SK-N-SH treated with all-trans-retinoic acid at 6 μM for 48 hours (cell line): ENCODE results near the gene CFDP1.

Experiments used
- ATAC-seq: fragments of 200-7000 bp; cut with Tn5 transposase; 3 replicates; pipeline ENCODE4 v1.9.1; 2020; ENCODE audit warnings: mild to moderate bottlenecking, moderate library complexity
- ARNTL ChIP-seq: fragments of 450-650 bp; formaldehyde crosslinking; IDR thresholded peaks from 2 replicates; pipeline ENCODE4 v1.5.0; 2020; ENCODE audit warnings: low read depth, mild to moderate bottlenecking, moderate library complexity, borderline replicate concordance
- BACH2 ChIP-seq: fragments of 250-450 bp; sonication (Bioruptor Pico); IDR thresholded peaks from 2 replicates; pipeline ENCODE4 v1.9.0; 2021; ENCODE audit warnings: mild to moderate bottlenecking, borderline replicate concordance
- ESRRG ChIP-seq: fragments of 250-450 bp; sonication (Bioruptor Pico); IDR thresholded peaks from 2 replicates; pipeline ENCODE4 v1.6.1; 2021; ENCODE audit warnings: mild to moderate bottlenecking
- GLIS3 ChIP-seq: fragments of 250-450 bp; sonication (Bioruptor Pico); IDR thresholded peaks from 2 replicates; pipeline ENCODE4 v1.5.0; 2020; ENCODE audit warnings: mild to moderate bottlenecking, moderate library complexity
- ISL1 ChIP-seq: fragments of 250-450 bp; sonication (Bioruptor Pico); IDR thresholded peaks from 2 replicates; pipeline ENCODE4 v2.1.2; 2022; ENCODE audit warnings: mild to moderate bottlenecking, moderate library complexity
- PATZ1 ChIP-seq: fragments of 250-450 bp; sonication (Bioruptor Pico); IDR thresholded peaks from 2 replicates; pipeline ENCODE4 v1.8.0; 2020; ENCODE audit warnings: mild to moderate bottlenecking, moderate library complexity, borderline replicate concordance
- POU6F1 ChIP-seq: fragments of 250-450 bp; sonication (Bioruptor Pico); IDR thresholded peaks from 2 replicates; pipeline ENCODE4 v1.8.0; 2021; ENCODE audit warnings: low read depth, mild to moderate bottlenecking, moderate library complexity, borderline replicate concordance
- RARB ChIP-seq: fragments of 250-450 bp; sonication (Bioruptor Pico); IDR thresholded peaks from 2 replicates; pipeline ENCODE4 v1.8.0; 2021; ENCODE audit warnings: mild to moderate bottlenecking, moderate library complexity
- SNAI2 ChIP-seq: fragments of 250-450 bp; sonication (Bioruptor Pico); IDR thresholded peaks from 2 replicates; pipeline ENCODE4 v1.5.0; 2020; ENCODE audit warnings: mild to moderate bottlenecking, moderate library complexity
- TCF4 ChIP-seq: fragments of 250-450 bp; sonication (Bioruptor Pico); IDR thresholded peaks from 2 replicates; pipeline ENCODE4 v1.8.0; 2021; ENCODE audit warnings: mild to moderate bottlenecking, moderate library complexity, borderline replicate concordance
- ZC3H10 ChIP-seq: fragments of 250-450 bp; sonication (Bioruptor Pico); IDR thresholded peaks from 2 replicates; pipeline ENCODE4 v1.5.1; 2021; ENCODE audit warnings: mild to moderate bottlenecking, moderate library complexity
- ZFP3 ChIP-seq: fragments of 250-450 bp; sonication (Bioruptor Pico); IDR thresholded peaks from 2 replicates; pipeline ENCODE4 v1.5.0; 2020; ENCODE audit warnings: mild to moderate bottlenecking, moderate library complexity
- ZNF565 ChIP-seq: fragments of 450-650 bp; formaldehyde crosslinking; conservative IDR thresholded peaks from 2 replicates; pipeline ENCODE4 v1.5.0; 2020; ENCODE audit warnings: low read depth, mild to moderate bottlenecking, moderate library complexity
- ZNF70 ChIP-seq: fragments of 450-650 bp; formaldehyde crosslinking; IDR thresholded peaks from 2 replicates; pipeline ENCODE4 v1.5.0; 2020; ENCODE audit warnings: mild to moderate bottlenecking, moderate library complexity
- ZNF8 ChIP-seq: fragments of 450-650 bp; formaldehyde crosslinking; IDR thresholded peaks from 2 replicates; pipeline ENCODE4 v1.5.0; 2020; ENCODE audit warnings: mild to moderate bottlenecking, moderate library complexity
- TF ChIP-seq, protein P1 (sequence below): fragments of 250-450 bp; sonication (Bioruptor Pico); IDR thresholded peaks from 2 replicates; pipeline ENCODE4 v1.5.1; 2021; ENCODE audit warnings: mild to moderate bottlenecking, moderate library complexity
- TF ChIP-seq, protein P2 (sequence below): fragments of 250-450 bp; sonication (Bioruptor Pico); IDR thresholded peaks from 2 replicates; pipeline ENCODE4 v1.5.1; 2020; ENCODE audit warnings: low read depth, mild to moderate bottlenecking, moderate library complexity
- TF ChIP-seq, protein P3 (sequence below): fragments of 250-450 bp; sonication (Bioruptor Pico); IDR thresholded peaks from 2 replicates; pipeline ENCODE4 v1.5.0; 2020; ENCODE audit warnings: mild to moderate bottlenecking, moderate library complexity

The CFDP1 gene

DNA sequence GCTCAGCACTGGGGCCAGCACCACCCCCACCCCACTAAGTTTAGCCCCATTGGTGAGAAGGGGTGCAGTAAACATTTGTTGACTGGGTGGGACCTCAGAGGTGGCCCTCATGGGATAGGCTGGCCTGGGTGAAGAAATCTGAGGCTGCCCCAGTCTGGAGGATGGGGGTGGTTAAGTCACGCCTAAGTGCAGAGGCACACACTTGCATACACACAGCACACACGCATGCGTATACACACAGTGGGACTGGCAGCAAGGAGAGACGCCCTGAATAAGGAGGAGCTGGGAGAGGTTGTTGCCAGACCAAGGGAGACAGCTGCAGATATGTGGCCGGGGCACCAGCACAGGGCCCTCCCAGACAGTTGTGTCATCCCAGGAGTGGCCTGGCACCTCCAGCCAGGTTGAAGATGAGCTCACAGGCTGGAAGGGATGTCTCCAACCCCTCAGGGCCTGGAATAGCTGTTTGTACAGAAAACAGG is 178.9 kb downstream of the CFDP1 start (continued):
- TF ChIP-seq POU6F1 (no peak), RARB (CRISPR knock-in tag) (no peak), ZC3H10 (CRISPR knock-in tag) (no peak), ZNF565 (CRISPR knock-in tag) (no peak)
- TF ChIP-seq, all 23 proteins: peak for 0

GRCh38 chr16:75252946-75253911 is 180.1 kb downstream of the CFDP1 start:
- peak; percentile 39 for ATAC-seq
- TF ChIP-seq PATZ1: no peak
- no peak for TF ChIP-seq ZNF70 (CRISPR knock-in tag)
- TF ChIP-seq, protein P1, sequence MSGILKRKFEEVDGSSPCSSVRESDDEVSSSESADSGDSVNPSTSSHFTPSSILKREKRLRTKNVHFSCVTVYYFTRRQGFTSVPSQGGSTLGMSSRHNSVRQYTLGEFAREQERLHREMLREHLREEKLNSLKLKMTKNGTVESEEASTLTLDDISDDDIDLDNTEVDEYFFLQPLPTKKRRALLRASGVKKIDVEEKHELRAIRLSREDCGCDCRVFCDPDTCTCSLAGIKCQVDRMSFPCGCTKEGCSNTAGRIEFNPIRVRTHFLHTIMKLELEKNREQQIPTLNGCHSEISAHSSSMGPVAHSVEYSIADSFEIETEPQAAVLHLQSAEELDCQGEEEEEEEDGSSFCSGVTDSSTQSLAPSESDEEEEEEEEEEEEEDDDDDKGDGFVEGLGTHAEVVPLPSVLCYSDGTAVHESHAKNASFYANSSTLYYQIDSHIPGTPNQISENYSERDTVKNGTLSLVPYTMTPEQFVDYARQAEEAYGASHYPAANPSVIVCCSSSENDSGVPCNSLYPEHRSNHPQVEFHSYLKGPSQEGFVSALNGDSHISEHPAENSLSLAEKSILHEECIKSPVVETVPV: no peak
- no peak for TF ChIP-seq ZC3H10 (CRISPR knock-in tag)
- TF ChIP-seq, protein P2, sequence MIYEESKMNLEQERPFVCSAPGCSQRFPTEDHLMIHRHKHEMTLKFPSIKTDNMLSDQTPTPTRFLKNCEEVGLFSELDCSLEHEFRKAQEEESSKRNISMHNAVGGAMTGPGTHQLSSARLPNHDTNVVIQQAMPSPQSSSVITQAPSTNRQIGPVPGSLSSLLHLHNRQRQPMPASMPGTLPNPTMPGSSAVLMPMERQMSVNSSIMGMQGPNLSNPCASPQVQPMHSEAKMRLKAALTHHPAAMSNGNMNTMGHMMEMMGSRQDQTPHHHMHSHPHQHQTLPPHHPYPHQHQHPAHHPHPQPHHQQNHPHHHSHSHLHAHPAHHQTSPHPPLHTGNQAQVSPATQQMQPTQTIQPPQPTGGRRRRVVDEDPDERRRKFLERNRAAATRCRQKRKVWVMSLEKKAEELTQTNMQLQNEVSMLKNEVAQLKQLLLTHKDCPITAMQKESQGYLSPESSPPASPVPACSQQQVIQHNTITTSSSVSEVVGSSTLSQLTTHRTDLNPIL (CRISPR knock-in tag): no peak
- TF ChIP-seq SNAI2 (CRISPR knock-in tag): no peak
- no peak for TF ChIP-seq RARB (CRISPR knock-in tag)
- no peak for TF ChIP-seq BACH2
- no peak for TF ChIP-seq ARNTL
- no peak for TF ChIP-seq ESRRG
- TF ChIP-seq, protein P3, sequence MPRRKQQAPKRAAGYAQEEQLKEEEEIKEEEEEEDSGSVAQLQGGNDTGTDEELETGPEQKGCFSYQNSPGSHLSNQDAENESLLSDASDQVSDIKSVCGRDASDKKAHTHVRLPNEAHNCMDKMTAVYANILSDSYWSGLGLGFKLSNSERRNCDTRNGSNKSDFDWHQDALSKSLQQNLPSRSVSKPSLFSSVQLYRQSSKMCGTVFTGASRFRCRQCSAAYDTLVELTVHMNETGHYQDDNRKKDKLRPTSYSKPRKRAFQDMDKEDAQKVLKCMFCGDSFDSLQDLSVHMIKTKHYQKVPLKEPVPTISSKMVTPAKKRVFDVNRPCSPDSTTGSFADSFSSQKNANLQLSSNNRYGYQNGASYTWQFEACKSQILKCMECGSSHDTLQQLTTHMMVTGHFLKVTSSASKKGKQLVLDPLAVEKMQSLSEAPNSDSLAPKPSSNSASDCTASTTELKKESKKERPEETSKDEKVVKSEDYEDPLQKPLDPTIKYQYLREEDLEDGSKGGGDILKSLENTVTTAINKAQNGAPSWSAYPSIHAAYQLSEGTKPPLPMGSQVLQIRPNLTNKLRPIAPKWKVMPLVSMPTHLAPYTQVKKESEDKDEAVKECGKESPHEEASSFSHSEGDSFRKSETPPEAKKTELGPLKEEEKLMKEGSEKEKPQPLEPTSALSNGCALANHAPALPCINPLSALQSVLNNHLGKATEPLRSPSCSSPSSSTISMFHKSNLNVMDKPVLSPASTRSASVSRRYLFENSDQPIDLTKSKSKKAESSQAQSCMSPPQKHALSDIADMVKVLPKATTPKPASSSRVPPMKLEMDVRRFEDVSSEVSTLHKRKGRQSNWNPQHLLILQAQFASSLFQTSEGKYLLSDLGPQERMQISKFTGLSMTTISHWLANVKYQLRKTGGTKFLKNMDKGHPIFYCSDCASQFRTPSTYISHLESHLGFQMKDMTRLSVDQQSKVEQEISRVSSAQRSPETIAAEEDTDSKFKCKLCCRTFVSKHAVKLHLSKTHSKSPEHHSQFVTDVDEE (CRISPR knock-in tag): no peak
- no peak for TF ChIP-seq TCF4 (CRISPR knock-in tag)

DNA sequence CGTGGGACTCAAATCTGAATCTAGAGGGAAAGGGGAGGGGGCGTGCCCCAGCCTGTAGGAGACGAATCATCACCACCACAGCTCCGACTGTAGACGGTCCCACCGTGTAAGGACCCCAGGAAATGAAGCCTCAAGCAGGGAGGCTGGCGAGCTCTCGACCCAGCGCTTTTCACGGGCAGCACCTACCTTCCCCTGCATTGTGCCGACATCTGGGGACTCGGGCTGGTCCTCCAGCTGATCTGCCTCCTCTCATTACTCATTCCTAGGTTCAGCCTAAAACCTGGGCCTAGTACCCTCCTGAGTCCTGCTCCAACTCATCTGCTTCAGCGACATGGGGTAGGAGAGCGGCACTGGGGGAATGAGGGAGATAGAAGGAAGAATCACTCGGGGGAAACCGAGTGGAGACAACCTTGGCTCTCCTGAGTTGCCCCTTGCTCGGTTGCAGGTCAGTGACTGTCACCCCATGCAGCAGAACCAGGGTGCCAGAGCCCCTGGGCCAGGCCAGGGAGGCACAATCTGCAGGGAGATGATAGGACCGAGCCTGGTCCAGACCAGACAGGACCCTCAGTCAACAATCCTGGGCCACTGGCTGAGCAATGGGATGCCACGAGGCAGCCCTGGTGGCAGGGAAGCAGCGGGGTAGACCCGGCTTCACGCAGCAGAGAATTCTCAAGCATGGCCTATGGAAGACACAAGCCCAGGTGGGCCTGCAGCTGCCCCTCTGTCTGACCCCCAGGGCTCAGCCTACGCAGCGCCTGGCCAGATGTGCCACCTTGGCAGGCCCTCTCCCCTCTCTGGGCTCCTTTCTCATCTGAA is 181.0 kb downstream of the CFDP1 start:
- ATAC-seq: no peak
- TF ChIP-seq ESRRG: no peak
- no peak for TF ChIP-seq TCF4 (CRISPR knock-in tag)
- no peak for TF ChIP-seq ISL1 (CRISPR knock-in tag)
- TF ChIP-seq GLIS3 (CRISPR knock-in tag): no peak
- TF ChIP-seq ZNF8 (CRISPR knock-in tag): no peak
- TF ChIP-seq ZFP3 (CRISPR knock-in tag): no peak
